Measurements from ENCODE around the gene GBP6.
"Not testable (repeated sequence)": the region's sequence is repeated elsewhere in the genome, so short reads cannot be mapped to it uniquely, and the experiment has no call there.

Gene GBP6

GRCh38 chr1:89369331-89369730 lies 5.5 kb downstream of the GBP6 start:
- DNase-seq (ENCODE audit: low read depth in 2 of 2, low spot score in 1 of 2), result no peak

- DNase-seq (ENCODE audit: low read depth in 2 of 2, low spot score in 1 of 2), result not testable (repeated sequence)
Measured at GRCh38 chr1:89373810-89374209, 10.0 kb downstream of the GBP6 start.

DNA sequence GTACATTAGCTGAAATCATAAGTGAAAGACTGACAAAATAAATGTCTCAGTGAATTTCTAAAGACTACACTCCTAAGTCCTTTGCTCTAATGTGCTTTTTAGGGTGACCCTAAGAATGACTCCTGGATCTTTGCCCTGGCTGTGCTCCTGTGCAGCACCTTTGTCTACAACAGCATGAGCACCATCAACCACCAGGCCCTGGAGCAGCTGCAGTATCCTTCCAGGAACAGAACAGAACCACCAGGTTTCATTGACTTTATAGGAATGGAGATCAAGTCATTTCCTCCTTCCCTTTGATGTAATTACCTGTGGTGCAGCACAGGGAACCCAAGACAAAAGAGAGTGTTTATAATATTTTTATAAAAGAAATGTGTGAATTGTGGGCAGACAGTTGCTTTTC lies 14.1 kb downstream of the GBP6 start:
- DNase-seq (ENCODE audit: low read depth in 2 of 2, low spot score in 1 of 2), result no peak

DNA sequence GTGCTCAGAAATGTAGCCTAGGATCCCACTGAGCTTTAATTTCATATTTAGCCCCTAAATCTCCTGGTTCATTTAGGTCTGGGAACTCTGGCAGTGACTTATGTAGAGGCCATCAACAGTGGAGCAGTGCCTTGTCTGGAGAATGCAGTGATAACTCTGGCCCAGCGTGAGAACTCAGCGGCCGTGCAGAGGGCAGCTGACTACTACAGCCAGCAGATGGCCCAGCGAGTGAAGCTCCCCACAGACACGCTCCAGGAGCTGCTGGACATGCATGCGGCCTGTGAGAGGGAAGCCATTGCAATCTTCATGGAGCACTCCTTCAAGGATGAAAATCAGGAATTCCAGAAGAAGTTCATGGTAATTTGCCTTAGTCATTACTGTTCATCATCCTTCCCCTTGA lies 17.8 kb downstream of the GBP6 start:
- no peak for DNase-seq (ENCODE audit: low read depth in 2 of 2, low spot score in 1 of 2)

- no peak for DNase-seq (ENCODE audit: low read depth in 2 of 2, low spot score in 1 of 2)
Measured at GRCh38 chr1:89382479-89382878, 18.6 kb downstream of the GBP6 start.

GRCh38 chr1:89383185-89383584 lies 19.3 kb downstream of the GBP6 start:
- no peak for DNase-seq (ENCODE audit: low read depth in 2 of 2, low spot score in 1 of 2)

GRCh38 chr1:89390707-89391106 lies 26.8 kb downstream of the GBP6 start:
- no peak for DNase-seq (ENCODE audit: low read depth in 2 of 2, low spot score in 1 of 2)

- DNase-seq (ENCODE audit: low read depth in 2 of 2, low spot score in 1 of 2), result no peak
Measured at GRCh38 chr1:89391686-89392085, 27.8 kb downstream of the GBP6 start.

- no peak for DNase-seq (ENCODE audit: low read depth in 2 of 2, low spot score in 1 of 2)
Measured at GRCh38 chr1:89394851-89395250, 31.0 kb downstream of the GBP6 start.

DNA sequence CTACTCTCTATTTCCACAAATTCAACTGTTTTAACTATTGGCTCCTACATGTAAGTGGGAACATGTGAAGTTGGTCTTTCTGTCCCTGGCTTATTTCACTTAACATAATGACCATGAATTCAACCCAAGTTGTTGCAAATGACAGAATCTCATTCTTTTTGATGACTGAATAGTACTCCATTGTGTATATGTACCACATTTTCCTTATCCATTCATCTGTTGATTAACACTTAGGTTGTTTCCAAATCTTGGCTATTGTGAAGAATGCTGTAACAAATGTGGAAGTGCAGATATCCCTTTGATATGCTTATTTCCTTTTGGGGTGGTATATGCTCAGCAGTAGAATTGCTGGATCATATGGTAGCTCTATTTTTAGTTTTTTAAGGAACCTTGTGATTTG lies 33.0 kb downstream of the GBP6 start:
- no peak for DNase-seq (ENCODE audit: low read depth in 2 of 2, low spot score in 1 of 2)

DNA sequence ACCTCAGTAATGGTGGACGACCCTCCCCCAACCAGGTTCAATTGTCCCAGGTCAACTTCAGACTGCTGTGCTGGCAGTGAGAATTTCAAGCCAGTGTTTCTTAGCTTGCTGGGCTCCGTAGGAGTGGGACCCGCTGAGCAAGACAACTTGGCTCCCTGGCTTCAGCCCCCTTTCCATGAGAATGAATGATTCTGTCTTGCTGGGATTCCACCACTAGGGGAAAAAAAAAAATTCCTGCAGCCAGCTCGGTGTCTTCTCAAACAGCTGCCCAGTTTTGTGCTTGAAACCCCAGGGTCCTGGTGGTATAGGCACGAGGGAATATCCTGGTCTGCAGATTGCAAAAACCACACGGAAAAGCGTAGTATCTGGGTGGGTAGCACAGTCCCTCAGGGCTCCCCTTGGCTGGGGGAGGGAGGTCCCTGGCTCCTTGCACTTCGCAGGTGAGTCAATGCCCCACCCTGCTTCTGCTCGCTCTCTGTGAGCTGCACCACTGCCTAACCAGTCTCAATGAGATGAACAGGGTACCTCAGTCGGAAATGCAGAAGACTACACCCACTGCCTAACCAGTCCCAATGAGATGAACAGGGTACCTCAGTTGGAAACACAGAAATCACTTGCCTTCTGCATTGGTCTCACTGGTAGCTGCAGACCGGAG lies 41.5 kb downstream of the GBP6 start:
- DNase-seq (ENCODE audit: low read depth in 2 of 2, low spot score in 1 of 2), result no peak

DNA sequence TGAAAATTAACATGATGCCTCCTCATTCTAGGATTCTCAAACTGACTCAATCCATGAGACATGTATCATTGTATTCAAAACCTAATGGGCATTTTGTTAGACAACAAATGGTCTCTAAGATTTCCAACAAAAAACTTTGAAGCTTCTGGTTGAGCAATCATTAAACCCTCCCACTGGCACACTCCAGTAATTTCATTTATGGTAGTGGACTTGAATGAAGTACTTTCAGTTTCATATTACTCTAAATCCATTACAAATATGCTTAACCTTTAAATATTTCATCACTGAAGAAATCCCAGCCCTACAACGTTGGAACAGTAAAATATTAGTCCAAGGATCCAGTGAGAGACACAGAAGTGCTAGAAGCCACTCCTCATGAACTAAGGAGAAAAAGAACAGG lies 43.5 kb downstream of the GBP6 start:
- DNase-seq (ENCODE audit: low read depth in 2 of 2, low spot score in 1 of 2), result no peak

DNA sequence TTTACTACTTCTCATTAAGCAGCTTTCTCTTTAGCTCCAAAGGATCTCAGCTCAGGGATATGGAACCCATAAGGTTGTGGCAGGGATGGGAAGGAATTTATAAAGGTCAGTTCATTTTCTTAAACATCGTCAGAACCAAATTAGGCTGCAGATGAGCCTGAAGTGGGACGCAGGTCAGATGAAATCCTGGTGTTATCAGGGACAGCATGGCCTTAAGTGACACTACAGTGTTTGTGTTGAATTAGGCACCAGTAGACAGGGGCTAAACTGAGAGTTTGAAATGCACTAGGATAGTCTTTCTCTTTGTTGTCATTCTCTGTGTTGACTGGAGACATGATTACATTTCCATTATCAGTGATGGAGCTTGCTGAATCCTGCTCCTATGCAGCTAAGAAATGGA lies 43.9 kb downstream of the GBP6 start:
- DNase-seq (ENCODE audit: low read depth in 2 of 2, low spot score in 1 of 2), result not testable (repeated sequence)

- DNase-seq (ENCODE audit: low read depth in 2 of 2, low spot score in 1 of 2), result no peak
Measured at GRCh38 chr1:89425056-89425455, 61.2 kb downstream of the GBP6 start.

GRCh38 chr1:89429062-89429461 lies 65.2 kb downstream of the GBP6 start:
- DNase-seq (ENCODE audit: low read depth in 2 of 2, low spot score in 1 of 2), result no peak

GRCh38 chr1:89429681-89430080 lies 65.8 kb downstream of the GBP6 start:
- DNase-seq (ENCODE audit: low read depth in 2 of 2, low spot score in 1 of 2), result not testable (repeated sequence)

DNA sequence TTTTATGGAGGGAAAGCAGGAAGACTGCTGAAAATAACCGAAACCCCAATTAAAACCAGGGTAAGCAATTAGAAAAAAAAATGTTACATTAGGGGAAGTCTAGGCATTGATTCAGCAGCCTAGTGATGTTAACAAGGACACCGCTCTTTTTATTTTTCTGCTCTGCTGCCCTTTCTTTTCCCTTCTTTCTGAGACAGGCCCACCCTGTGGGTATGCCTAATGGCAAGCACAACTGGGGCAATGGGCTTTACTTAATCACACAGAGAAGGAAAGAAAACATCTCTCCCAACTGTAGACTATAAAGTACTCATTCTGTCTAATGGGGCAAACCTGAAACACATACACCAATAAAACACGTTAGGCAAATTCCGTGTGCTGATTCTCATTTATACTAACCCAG lies 69.6 kb downstream of the GBP6 start:
- DNase-seq (ENCODE audit: low read depth in 2 of 2, low spot score in 1 of 2), result no peak

DNA sequence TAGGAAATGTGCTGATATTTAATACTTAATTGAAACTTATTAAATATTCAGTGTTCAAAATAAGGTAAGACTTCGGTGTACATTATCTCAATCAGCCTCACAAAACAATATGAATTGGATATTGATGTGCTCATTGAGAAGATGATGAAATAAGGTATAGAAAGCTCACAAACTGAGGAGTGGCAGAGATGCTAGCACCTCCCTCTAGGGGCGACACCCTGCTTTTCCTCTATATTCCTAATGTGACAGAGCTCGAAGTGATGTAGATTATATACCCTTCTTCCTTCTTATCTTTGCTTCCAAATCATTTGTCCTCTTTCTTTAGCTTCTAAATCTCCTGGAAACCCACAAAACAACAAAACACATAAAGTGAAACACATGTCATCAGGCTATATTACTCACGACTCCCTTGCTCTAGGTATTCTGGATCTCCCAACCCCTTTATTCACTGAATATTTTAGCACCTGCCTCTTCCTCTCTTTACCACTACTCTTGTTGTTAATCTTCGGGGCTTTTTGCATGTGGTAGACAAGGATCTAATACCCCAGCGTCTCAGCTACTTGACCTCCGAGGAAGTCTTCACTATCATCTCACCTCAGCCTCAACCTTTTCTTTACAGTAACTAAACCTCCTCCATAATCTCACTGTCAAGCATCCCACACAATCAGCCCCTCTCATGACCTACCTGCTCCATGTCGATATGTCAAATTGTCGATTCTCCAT lies 70.4 kb downstream of the GBP6 start:
- not testable (repeated sequence) for DNase-seq (ENCODE audit: low read depth in 2 of 2, low spot score in 1 of 2)
